Activated T-helper 2 cell treated with anti-CD3 and anti-CD28 coated beads, Interferon-gamma antibody, Interleukin-2, Interleukin-4, amounts not matched to agents 10 μg/mL and 5 μg/mL and 100 μg/mL, durations not matched to agents 14 hours and 24 hours and 36 hours (primary cell): ENCODE data around the gene CD79B. TPM values are rescaled to one million over a fixed set of nuclear protein-coding genes. Genes with fewer than 3 reads are reported as not detected.

Source experiments
- DNase-seq: peaks from one replicate; pipeline ENCODE4 v3.0.0; 2021; ENCODE audit warnings: low spot score
- H3K27ac Mint-ChIP-seq: one replicate; pipeline ENCODE4 v1.8.0; 2021; ENCODE audit warnings: mixed read lengths
- H3K27me3 Mint-ChIP-seq: one replicate; pipeline ENCODE4 v1.8.0; 2021; ENCODE audit warnings: low read depth, mixed read lengths
- H3K36me3 Mint-ChIP-seq: one replicate; pipeline ENCODE4 v1.8.0; 2021; ENCODE audit warnings: low read depth, mixed read lengths
- H3K4me1 Mint-ChIP-seq: one replicate; pipeline ENCODE4 v1.8.0; 2021; ENCODE audit warnings: low read depth, mixed read lengths
- H3K4me3 Mint-ChIP-seq: one replicate; pipeline ENCODE4 v1.8.0; 2021; ENCODE audit warnings: low read depth, mild to moderate bottlenecking, moderate library complexity, mixed read lengths
- H3K9me3 Mint-ChIP-seq: one replicate; pipeline ENCODE4 v1.8.0; 2021; ENCODE audit warnings: mixed read lengths
- intact Hi-C: fragments of 100-400 bp; cut with micrococcal nuclease; formaldehyde crosslinking; loops from one replicate; pipeline ENCODE4 v1.15.1; 2023
- total RNA-seq: library from RNA; stranded (reverse); gene quantifications from 2 replicates; pipeline ENCODE4 v1.2.3, GENCODE V29; 2022

CD79B gene
- total RNA-seq, 1 donor from 2014 or later, result 33.2 TPM

- no peaks in the 10 kb centered on the region for H3K36me3 Mint-ChIP-seq
- DNase-seq, result no peak
- intact Hi-C loops, result loop anchor here (2.0 to 5.0 kb wide), 3 partner anchors 29 to 69 kb away; partner anchors contain the start of gene GH1
- H3K4me1 Mint-ChIP-seq, result peaks cover 14% of the 10 kb centered on the region
- peaks cover 2% of the 10 kb centered on the region for H3K27me3 Mint-ChIP-seq
- H3K4me3 Mint-ChIP-seq, result no peak overlapping the region
- no peak overlapping the region for H3K27ac Mint-ChIP-seq
- no peaks in the 10 kb centered on the region for H3K9me3 Mint-ChIP-seq
These were observed 15.7 kb upstream of the CD79B start for GRCh38 chr17:63947711-63948330.

- Mint-ChIP-seq H3K9me3 (no peaks in the 10 kb centered on the region), H3K27me3 (peaks cover 2% of the 10 kb centered on the region), H3K27ac (peak overlapping the region; percentile 84), H3K36me3 (no peaks in the 10 kb centered on the region), H3K4me3 (peak overlapping the region; percentile 23), H3K4me1 (peaks cover 12% of the 10 kb centered on the region)
- intact Hi-C loops, result loop anchor here (2.0 to 5.0 kb wide), 3 partner anchors 28 to 71 kb away; partner anchors contain the start of gene GH1
- peak; percentile 42 for DNase-seq
These were observed 14.6 kb upstream of the CD79B start for GRCh38 chr17:63946440-63947363.

GRCh38 chr17:63945784-63946439 lies 13.8 kb upstream of the CD79B start:
- H3K27me3 Mint-ChIP-seq, result peaks cover 2% of the 10 kb centered on the region
- no peak overlapping the region for H3K27ac Mint-ChIP-seq
- no peaks in the 10 kb centered on the region for H3K9me3 Mint-ChIP-seq
- intact Hi-C loops, result loop anchor here (2.0 to 5.0 kb wide), 3 partner anchors 27 to 71 kb away; partner anchors contain the start of gene GH1
- DNase-seq, result no peak
- H3K4me1 Mint-ChIP-seq, result peaks cover 12% of the 10 kb centered on the region
- H3K4me3 Mint-ChIP-seq, result no peak overlapping the region
- H3K36me3 Mint-ChIP-seq, result no peaks in the 10 kb centered on the region

GRCh38 chr17:63944736-63945499 lies 12.8 kb upstream of the CD79B start:
- Mint-ChIP-seq H3K27me3 (peaks cover 2% of the 10 kb centered on the region), H3K27ac (peak overlapping the region; percentile 49), H3K4me3 (no peak overlapping the region), H3K4me1 (peaks cover 12% of the 10 kb centered on the region), H3K9me3 (no peaks in the 10 kb centered on the region), H3K36me3 (no peaks in the 10 kb centered on the region)
- DNase-seq, result no peak
- intact Hi-C loops, result loop anchor here (5.0 kb wide), 2 partner anchors 42 to 72 kb away; no protein-coding TSS in a partner anchor

- Mint-ChIP-seq H3K9me3 (no peaks in the 10 kb centered on the region), H3K27ac (no peak overlapping the region), H3K27me3 (peaks cover 2% of the 10 kb centered on the region), H3K4me1 (peaks cover 17% of the 10 kb centered on the region), H3K4me3 (no peak overlapping the region), H3K36me3 (no peaks in the 10 kb centered on the region)
- intact Hi-C loops, result no loop called here
- DNase-seq, result no peak
These were observed 11.6 kb upstream of the CD79B start for GRCh38 chr17:63943745-63944144.

- H3K36me3 Mint-ChIP-seq, result no peaks in the 10 kb centered on the region
- DNase-seq, result no peak
- no peak overlapping the region for H3K27ac Mint-ChIP-seq
- no peaks in the 10 kb centered on the region for H3K9me3 Mint-ChIP-seq
- no peak overlapping the region for H3K4me3 Mint-ChIP-seq
- H3K27me3 Mint-ChIP-seq, result peaks cover 2% of the 10 kb centered on the region
- H3K4me1 Mint-ChIP-seq, result peaks cover 20% of the 10 kb centered on the region
- intact Hi-C loops, result no loop called here
These were observed 10.3 kb upstream of the CD79B start for GRCh38 chr17:63942309-63942985.

GRCh38 chr17:63941751-63942150 lies 9.6 kb upstream of the CD79B start:
- Mint-ChIP-seq H3K27ac (no peak overlapping the region), H3K36me3 (no peaks in the 10 kb centered on the region), H3K9me3 (no peaks in the 10 kb centered on the region), H3K4me1 (peaks cover 20% of the 10 kb centered on the region), H3K27me3 (peaks cover 4% of the 10 kb centered on the region), H3K4me3 (no peak overlapping the region)
- intact Hi-C loops, result no loop called here
- DNase-seq, result no peak

GRCh38 chr17:63941162-63941561 lies 9.0 kb upstream of the CD79B start:
- Mint-ChIP-seq H3K4me1 (peaks cover 16% of the 10 kb centered on the region), H3K27ac (no peak overlapping the region), H3K4me3 (no peak overlapping the region)

GRCh38 chr17:63940584-63940983 lies 8.5 kb upstream of the CD79B start:
- Mint-ChIP-seq H3K4me1 (peaks cover 12% of the 10 kb centered on the region), H3K27ac (no peak overlapping the region), H3K36me3 (no peaks in the 10 kb centered on the region), H3K9me3 (no peaks in the 10 kb centered on the region), H3K27me3 (peaks cover 6% of the 10 kb centered on the region), H3K4me3 (no peak overlapping the region)
- no peak for DNase-seq
- intact Hi-C loops, result no loop called here

More at GRCh38 chr17:63941162-63941561, 9.0 kb upstream of the CD79B start:
- no peak for DNase-seq
- Mint-ChIP-seq H3K27me3 (peaks cover 5% of the 10 kb centered on the region), H3K36me3 (no peaks in the 10 kb centered on the region), H3K9me3 (no peaks in the 10 kb centered on the region)
- intact Hi-C loops, result no loop called here

- Mint-ChIP-seq H3K27ac (no peak overlapping the region), H3K4me3 (no peak overlapping the region), H3K4me1 (peaks cover 8% of the 10 kb centered on the region), H3K27me3 (peaks cover 6% of the 10 kb centered on the region), H3K9me3 (no peaks in the 10 kb centered on the region), H3K36me3 (no peaks in the 10 kb centered on the region)
- intact Hi-C loops, result no loop called here
- no peak for DNase-seq
These were observed 7.8 kb upstream of the CD79B start for GRCh38 chr17:63939884-63940283.

GRCh38 chr17:63939401-63939800 lies 7.3 kb upstream of the CD79B start:
- Mint-ChIP-seq H3K9me3 (no peaks in the 10 kb centered on the region), H3K27ac (no peak overlapping the region), H3K4me1 (peaks cover 8% of the 10 kb centered on the region), H3K27me3 (peaks cover 6% of the 10 kb centered on the region), H3K4me3 (no peak overlapping the region), H3K36me3 (no peaks in the 10 kb centered on the region)
- intact Hi-C loops, result no loop called here
- DNase-seq, result no peak

- H3K27me3 Mint-ChIP-seq, result peaks cover 6% of the 10 kb centered on the region
- peaks cover 8% of the 10 kb centered on the region for H3K4me1 Mint-ChIP-seq
- no peaks in the 10 kb centered on the region for H3K36me3 Mint-ChIP-seq
- H3K4me3 Mint-ChIP-seq, result no peak overlapping the region
- H3K9me3 Mint-ChIP-seq, result no peaks in the 10 kb centered on the region
- intact Hi-C loops, result no loop called here
- H3K27ac Mint-ChIP-seq, result no peak overlapping the region
- no peak for DNase-seq
These were observed 5.8 kb upstream of the CD79B start for GRCh38 chr17:63937920-63938319.
